ENCODE data around the gene CYSLTR2.
"Not testable (repeated sequence)": the region's sequence is repeated elsewhere in the genome, so short reads cannot be mapped to it uniquely, and the experiment has no call there.

Gene CYSLTR2

DNA sequence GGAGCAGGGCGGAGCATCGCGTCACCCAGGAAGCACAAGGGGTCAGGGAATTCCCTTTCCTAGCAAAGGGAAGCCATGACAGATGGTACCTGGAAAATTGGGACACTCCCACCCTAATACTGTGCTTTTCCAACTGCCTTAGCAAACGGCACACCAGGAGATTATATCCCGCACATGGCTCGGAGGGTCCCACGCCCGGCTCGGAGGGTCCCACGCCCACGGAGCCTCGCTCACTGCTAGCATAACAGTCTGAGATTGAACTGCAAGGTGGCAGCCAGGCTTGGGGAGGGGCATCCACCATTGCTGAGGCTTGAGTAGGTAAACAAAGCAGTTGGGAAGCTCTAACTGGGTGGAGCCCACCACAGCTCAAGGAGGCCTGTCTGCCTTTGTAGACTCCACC is 42.9 kb downstream of the CYSLTR2 start:
- DNase-seq = not testable (repeated sequence)

DNA sequence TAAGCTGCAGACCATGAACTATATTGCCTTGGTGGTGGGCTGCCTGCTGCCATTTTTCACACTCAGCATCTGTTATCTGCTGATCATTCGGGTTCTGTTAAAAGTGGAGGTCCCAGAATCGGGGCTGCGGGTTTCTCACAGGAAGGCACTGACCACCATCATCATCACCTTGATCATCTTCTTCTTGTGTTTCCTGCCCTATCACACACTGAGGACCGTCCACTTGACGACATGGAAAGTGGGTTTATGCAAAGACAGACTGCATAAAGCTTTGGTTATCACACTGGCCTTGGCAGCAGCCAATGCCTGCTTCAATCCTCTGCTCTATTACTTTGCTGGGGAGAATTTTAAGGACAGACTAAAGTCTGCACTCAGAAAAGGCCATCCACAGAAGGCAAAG is 53.7 kb downstream of the CYSLTR2 start:
- no peak for DNase-seq

DNA sequence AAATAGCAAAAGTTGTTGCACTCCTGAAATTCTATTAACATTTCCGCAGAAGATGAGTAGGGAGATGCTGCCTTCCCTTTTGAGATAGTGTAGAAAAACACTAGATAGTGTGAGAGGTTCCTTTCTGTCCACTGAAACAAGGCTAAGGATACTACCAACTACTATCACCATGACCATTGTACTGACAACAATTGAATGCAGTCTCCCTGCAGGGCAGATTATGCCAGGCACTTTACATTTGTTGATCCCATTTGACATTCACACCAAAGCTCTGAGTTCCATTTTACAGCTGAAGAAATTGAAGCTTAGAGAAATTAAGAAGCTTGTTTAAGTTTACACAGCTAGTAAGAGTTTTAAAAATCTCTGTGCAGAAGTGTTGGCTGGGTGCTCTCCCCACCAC is 55.0 kb downstream of the CYSLTR2 start:
- DNase-seq = no peak

DNA sequence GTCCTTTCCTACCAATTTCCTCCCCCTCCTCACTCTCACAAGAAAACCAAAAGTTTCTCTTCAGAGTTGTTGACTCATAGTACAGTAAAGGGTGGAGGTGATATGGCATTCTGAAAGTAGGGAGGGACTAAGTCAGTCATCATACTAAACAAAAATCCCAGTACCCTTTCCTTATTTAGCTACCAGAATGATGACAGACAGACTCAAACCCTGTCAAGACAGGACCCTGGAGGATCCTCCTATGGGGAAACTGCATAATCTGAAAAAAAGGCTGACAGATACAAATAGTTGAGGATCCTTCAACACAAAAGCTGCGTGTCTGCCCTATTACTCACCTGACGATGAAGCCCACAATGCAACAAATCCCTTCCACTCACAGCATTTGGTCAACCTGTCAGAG is 55.5 kb downstream of the CYSLTR2 start:
- no peak for DNase-seq

DNA sequence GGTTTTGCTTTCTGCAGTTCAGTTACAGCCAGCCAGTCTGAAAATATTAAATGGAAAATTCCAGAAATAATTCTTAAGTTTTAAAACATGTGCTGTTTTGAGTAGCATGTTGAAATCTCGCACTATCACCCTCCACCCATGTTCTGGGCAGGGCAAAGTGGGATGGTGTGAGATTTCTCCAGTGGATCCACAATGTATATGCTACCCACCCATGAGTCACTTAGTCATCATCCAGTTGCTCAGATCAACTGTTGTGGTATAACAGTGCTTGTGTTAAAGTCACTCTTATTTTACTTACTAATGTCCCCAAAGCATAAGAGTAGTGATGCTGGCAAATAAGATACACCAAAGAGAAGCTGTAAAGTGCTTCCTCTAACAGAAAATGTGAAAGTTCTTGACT is 56.4 kb downstream of the CYSLTR2 start:
- no peak for DNase-seq

DNA sequence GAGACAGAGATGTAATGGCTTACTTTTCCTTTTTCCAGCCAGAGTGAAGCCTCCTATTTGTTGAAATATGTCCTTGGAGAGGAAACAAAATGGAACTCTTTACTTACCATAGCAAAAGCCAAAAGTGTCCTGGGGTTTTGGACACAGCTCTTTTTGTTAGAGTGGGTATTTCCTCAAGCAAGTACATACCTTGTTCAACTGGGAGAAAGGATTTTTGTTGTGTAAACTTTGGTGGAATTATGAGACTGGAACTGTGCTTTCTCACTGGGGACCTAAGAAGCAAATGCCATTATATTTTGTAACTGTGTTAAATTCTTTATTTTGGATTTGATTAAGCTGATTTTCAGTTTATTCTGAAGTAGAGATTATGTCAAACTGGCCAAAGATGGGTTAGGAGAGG is 58.4 kb downstream of the CYSLTR2 start:
- no peak for DNase-seq

DNA sequence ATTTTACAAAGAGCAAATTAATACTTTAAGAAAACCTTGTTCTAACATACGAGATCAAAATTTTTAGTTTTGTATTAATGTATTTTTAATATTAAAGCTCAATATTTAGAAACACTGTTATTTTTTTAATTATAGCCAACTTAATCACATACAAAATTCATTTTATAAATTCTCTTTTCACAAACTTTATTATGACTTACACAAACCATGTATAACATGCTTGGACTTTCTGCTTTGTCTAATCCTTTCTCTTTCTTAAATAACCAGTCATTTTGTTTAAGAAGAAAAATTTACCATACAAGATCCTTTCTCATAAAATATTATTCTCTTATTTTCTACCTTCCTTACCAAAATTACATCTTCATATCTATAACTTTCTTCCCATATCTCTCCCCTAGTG is 62.2 kb downstream of the CYSLTR2 start:
- DNase-seq = no peak

DNA sequence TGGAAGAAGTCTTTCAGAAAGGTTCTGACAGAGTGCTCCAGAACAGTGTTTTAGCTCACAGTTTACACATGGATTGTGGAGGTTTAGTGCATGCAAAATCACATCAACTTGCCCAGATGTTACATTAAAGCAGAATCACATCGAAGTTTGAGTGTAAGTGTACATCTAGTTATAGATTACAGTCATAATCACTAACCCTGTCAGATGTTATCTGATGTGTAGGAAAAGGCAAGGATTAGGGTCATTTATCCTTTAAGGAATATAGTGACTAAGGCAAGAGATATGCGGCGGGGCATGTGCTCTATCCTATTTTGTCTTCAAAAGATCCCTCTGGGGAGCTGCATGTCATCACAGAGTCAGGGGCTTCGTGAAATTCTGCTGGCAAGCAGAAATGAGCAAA is 66.9 kb downstream of the CYSLTR2 start:
- DNase-seq = no peak

DNA sequence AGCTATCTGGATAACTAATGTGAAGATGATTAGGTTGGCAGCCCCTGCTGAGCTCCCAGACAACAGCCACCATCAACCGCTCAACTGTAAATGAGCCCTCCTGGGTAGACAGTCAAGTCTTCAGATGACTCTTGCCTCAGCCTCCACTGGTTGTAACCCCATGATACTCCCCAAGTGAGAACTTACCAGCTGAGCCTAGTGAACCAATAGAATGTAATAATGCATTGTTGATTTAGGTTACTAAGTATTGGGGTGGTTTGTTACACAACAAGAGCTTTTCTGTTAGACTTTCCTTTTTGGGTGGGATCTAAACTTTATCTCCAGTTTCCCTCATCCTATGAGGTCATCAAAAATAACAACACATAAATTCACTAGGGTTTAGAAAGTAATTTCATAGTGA is 69.4 kb downstream of the CYSLTR2 start:
- DNase-seq = no peak

DNA sequence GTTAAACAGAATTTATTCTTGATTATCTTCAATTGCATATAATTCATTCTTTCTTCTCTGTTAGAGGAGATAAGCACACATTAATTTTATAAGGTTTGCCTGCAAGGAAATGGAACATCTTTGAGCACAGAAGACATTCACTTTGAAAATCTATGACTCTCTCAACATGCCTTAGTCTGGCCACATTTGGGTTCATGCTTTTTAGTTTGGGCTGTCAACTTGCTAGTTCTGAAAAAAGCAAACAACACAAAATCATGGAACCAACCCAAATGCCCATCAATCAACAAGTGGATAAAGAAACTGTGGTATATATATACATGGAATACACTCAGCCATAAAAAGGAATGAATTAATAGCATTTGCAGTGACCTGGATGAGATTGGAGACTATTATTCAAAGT is 71.5 kb downstream of the CYSLTR2 start:
- DNase-seq = no peak

DNA sequence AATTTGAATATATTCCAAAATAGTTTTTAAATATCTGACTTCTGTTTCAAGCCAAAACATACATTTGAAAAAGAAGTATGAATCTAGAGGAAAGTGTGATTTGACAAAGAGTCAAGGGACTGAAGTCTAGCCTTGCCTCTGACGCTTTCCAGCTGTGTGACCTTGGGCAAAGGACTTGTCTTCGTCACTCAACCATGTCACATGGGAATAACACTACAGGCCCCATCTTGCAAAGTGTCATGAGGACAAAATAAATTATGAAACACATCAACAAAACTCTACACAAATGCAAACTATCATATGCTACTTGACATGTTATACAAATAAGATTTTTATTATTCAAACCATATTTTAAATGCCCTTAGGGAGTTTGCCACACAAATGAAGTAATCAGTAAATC is 73.0 kb downstream of the CYSLTR2 start:
- no peak for DNase-seq

DNA sequence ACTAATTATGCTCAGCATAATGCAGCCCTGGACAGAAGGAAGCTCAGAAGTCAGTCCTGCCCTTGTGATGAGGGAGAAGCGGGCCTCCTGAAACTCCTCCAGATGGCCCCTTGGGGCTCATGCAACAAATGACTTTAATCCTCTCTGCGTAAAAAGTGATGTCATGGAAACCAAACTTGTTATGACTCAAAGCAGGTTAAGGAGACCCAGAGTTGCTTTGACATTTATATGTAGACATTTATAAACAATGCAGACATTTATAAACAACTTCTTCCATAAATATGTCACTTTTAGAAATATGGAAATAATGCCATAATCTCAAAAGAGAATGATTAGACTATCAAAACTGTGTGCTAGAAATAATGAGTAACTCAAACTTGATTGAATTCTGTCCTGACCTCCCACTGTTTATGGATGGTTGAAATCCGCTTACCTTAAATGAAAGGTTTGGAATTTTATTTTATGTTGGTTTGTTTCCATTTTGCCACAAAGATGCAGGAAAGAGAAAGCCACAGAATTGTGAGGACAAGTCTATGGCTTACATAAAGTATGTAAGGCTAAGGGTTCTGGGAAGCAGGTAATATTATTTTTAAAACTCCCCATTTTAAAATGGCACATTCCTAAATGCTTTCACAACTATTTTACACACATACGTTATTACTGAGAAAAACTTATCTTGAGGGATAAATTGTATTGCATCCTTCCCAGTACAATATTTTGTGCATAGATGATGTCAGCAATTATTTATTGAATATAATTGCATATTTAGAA is 73.7 kb downstream of the CYSLTR2 start:
- no peak for DNase-seq

DNA sequence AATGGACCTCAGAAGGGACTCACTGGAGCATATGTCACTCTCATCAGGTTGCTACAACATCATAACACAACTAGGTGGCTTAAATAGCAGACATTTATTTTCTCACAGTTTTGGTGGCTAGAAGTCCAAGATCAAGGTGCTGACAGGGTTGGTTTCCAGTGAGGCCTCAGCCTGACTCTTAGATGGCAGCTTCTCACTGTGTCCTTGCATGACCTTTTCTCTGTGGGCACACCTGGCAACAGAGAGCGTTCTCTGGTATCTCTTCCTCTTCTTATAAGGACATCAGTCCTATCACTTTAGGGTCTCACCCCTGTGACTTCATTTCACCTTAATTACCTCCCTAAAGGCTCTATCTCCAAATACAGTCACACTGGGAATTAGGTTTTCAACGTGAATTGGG is 74.5 kb downstream of the CYSLTR2 start:
- DNase-seq = no peak

DNA sequence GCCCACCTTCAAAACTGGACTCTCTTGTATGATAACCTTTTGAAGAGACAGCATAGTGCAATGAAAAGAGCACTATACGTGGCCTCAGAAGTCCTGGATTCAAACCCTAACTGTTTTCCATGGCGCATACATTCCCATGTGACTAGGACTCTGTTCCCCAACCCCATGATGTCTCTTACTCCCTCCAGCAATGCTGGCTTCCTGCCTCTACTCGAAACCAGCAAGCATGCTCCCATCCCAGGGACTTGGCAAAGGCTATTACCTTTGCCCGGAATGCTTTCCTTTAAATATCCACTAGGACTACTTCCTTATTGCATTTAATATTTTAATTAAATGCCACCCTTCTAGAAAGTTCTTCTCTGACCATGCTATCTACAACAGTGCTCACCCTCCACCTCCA is 75.1 kb downstream of the CYSLTR2 start:
- no peak for DNase-seq

DNA sequence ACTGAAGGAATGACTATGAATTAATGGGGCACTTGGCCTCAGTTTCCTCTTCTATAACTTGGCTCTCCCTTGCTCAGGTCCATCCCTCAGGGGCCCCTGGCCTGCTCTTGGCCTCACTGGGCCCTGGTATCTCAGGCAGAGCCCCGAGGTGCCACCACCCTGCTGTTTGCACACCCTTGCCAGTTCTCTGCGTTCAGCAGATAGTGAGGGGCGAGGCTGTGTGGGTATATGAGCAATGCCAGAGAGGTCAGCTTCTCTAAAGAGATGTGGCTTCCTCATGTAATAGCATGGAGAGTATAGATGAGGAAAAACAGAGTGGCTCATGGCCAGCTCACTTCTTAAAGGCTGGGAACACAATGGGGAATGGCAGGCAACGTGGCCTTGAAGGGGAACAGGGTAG is 76.1 kb downstream of the CYSLTR2 start:
- no peak for DNase-seq

DNA sequence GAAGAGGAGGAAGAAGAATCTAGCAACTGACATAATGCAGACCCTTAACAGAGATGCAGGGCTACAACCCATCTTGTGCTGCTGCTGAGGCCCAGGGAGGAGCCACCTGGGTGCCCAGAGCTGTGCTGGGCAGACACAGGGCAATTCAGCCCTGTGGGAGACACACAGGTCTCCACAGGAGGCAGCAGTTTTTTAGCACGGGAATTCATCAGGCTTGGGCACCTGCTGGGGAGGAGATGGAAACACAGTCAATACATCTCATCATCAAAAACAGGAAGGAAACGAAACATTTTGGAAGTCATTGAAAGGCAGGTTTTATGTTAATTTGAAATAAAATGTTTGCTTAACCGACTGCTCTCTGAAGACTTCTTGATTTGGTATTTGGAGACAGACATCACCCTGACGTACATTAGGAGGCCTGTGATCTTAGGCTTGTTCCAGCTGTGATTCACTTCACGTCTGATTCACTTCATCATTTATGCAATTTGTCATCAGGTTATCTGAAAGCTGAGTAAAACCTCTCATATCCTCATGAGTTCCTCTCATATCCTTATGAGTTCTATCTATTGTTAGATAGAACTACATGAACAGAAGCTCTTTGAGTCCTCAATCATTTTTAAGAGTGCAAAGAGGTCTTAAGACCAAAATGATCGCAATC is 77.4 kb downstream of the CYSLTR2 start:
- DNase-seq = no peak

DNA sequence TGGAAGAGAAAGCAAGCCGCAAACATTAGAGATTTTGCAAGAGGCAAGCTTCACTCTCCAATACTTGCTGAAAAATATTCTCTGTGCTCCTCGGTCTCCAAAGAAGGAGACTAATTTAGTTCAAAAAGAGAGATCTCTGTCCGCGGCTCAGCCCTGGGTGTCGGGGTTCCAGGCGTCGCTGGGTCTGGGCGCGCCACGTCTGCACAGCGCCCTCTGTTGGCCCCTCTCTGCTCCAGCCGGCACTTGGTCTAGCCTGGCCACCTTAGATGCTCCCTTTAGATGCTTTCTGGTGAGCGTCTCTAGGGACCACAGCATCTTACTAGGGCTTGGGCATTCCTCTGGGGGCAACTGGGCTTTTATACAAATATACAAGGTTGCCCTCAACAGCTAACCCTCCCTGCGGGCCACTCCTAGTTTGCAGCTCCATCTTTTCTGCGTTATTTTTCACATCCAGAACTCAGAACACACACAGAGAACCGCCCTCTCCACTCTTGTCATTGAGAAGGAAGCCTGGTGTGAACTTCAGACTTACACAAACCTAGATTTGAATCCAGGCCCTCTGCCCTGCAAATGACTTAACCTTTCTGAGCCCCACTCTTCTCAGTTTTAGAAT is 78.3 kb downstream of the CYSLTR2 start:
- DNase-seq = peak; percentile 4 to 47 (median 30)

DNA sequence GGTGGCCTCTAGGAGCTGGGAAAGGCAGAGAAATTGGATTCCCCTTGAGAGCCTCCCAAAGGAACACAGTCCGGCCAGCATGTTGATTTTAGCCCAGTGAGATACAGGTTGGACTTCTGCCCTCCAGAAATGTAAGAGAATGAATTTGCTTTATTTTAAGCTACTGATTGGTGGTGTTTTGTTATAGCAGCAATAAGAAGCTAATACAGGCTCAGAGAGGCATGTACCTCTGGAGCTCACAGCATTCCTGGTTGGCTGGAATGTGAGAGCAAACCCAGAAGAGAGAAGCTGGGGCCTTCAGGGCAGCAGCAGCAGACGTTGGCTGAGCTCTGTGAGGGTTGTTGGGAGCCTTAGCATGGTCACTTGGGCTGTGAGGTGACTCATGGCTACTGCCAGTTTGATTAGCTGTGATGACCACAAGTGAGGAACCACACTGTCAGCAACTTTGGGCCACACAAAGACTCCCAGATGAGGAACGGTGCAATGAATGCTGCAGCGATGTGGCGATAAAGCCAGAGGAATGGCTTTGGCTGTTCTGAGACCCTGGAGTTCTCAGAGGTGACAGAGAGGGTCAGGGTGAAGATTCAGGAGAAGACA is 80.1 kb downstream of the CYSLTR2 start:
- DNase-seq = no peak

DNA sequence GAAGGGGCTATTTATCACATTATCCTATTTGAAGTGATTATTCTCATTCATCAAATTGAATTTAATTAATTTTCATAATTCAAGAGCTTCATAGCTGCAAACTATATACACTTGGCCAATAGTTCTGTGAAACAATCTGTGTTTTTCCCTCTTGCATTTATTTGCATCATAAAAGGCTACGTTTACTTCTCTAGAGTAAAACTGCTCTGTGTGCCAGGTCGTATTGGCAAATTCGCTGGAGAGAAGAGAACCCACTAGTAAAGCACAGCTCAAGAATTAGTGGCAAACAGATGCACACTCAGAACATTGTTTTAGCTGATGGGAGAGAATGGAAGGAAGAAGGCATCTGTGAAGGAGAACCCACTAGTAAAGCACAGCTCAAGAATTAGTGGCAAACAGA is 81.8 kb downstream of the CYSLTR2 start:
- no peak for DNase-seq

DNA sequence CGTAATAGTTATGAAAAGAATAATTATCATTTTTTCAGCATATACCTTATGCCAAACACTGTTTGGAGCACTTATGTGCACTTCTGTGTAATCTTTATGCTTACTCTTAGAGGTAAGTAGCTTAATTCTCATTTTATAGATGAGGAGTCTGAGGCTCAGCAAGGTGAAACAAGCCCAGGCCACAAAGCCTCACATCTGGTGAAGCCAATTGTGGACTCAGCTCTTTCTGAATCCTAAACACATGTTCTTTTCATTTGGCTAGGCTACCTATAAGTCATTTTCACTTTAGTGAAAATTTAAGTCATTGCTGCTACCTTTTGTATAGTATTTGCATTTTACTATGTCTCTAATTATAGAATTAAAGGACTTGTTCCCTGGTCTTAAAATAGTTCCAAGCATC is 84.0 kb downstream of the CYSLTR2 start:
- no peak for DNase-seq

DNA sequence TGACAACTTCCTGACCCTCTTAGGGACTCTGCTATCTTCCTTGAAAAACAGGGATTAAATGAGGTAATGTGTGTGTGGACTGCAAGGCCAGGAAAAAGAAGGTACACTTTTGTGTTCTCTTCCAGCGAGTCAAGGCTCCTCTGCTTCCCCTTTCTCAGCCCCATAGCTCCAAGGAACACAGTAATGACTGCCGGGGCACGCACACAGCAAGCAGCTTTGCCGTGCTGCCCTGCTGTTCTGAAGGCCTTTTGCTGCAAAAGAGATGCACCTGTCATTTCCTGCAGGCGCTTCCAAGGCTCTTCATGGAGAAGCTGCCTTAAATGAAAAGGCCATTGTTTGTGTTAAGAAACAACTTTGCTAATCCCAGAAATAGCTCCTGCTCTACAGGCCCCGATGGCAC is 84.6 kb downstream of the CYSLTR2 start:
- DNase-seq = no peak

DNA sequence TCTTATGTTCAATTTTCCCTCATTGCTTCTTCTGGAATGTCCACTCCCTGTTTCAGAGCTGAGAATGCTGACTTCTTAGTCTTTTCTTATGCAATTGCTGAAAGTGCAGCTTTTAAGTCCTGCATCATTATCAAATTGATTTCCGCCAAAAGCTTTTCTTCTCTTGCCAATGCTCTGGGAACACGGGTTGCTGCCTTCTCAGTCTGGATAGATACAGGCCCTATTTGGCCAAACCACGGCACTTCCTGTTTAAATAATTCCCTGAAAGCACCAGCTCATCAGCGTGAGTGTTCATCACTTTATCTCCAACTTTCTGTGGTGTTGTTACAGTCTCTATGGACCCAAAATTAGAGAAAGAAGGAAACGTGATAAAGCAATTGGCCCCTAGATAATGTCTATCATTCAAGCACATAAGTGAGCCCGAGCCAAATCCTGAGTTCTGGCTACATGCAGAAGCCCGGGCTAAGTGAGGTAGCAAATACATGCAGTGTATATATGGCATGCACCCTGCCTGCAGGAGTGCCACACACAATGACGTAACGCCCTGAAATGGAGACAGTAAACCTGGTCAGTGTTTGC is 85.7 kb downstream of the CYSLTR2 start:
- DNase-seq = no peak

DNA sequence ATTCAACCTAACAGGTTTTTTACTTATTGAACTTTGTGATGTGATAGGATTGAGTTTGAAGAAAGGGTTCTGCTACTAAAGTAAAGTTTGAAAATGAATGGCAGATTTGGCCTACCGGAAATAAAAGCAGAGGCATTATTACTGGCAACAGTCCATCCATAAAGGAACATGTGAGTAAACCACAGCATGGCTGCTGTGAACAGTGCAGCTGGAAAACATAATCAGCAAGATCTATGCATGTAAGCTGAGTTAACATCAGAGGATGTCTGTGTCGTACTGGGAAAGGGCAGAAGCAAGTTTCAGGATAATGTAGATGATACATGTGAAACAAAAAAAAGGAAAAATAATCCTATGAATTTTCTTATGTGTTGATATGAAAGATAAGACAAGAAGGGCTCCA is 87.6 kb downstream of the CYSLTR2 start:
- no peak for DNase-seq

DNA sequence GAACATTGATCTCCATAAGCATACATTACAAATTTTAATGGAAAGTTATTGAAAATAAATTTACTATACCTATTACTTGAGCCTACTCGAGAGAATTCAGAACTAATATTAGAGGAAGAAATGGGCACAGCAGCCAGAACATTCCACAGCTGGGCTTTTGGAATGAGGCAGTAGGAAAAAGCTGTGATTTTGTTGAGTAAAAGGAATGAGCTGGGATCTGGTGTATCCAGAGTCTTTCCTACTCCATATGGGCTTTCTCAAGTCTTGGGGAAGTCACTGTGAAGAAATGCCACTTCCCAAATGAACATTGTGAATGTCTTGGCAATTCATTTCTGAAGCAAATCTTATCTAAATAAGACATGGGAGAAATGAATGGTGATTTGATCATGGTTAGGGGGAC is 93.1 kb downstream of the CYSLTR2 start:
- no peak for DNase-seq
